ENCODE measurements around the gene PRDM2.

Gene PRDM2

GRCh38 chr1:13869172-13869797, 169.3 kb downstream of the PRDM2 start:
- no peak for DNase-seq (ENCODE audit: low read depth, low spot score)
- TF ChIP-seq YY1 (IDR thresholded peaks at IDR 0.05; ENCODE audit: insufficient read depth, insufficient read length) (no peak), ZNF274 (IDR thresholded peaks at IDR 0.05; ENCODE audit: low read depth, low read length) (no peak), SUZ12 (IDR thresholded peaks at IDR 0.05; ENCODE audit: extremely low read depth, insufficient read depth, insufficient read length) (no peak)

DNA sequence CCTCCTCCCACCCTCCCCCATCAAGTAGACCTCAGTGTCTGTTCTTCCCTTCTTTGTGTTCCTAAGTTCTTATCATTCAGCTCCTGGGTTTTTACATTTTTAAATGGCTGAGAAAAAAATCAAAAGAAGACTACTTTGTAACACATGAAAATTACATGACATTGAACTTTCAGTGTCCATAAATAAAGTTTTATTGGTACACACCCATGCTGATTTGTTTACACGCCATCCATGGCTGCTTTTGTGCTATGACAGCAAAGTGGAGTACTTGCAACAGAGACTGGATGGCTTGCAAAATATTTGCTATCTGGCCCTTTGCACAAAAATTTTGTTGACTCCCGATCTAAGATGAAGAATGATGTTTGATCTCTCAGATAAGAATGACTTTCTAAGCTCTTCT, 171.4 kb downstream of the PRDM2 start:
- no peak for TF ChIP-seq YY1 (IDR thresholded peaks at IDR 0.05; ENCODE audit: insufficient read depth, insufficient read length)
- TF ChIP-seq ZNF274 (IDR thresholded peaks at IDR 0.05; ENCODE audit: low read depth, low read length): no peak
- TF ChIP-seq SUZ12 (IDR thresholded peaks at IDR 0.05; ENCODE audit: extremely low read depth, insufficient read depth, insufficient read length): no peak
- peaks cover 2% of the 10 kb centered on the region for H3K4me1 ChIP-seq (ENCODE audit: insufficient read depth, insufficient read length)
- no peak overlapping the region for H3K4me3 ChIP-seq (ENCODE audit: insufficient read length, low read depth)
- no peaks in the 10 kb centered on the region for H3K27me3 ChIP-seq (ENCODE audit: insufficient read depth, insufficient read length)
- no peak overlapping the region for H3K9ac ChIP-seq (ENCODE audit: insufficient read length, low read depth)
- no peaks in the 10 kb centered on the region for H3K36me3 ChIP-seq (ENCODE audit: insufficient read depth, insufficient read length, low read length)
- no peak for DNase-seq (ENCODE audit: low read depth, low spot score)
- H3K9me3 ChIP-seq (ENCODE audit: insufficient read depth, low read length): 0 out of 2 replicates have a peak, but pooled peaks cover 5% of the 10 kb centered on the region

More at GRCh38 chr1:13869172-13869797, 169.3 kb downstream of the PRDM2 start:
- peaks cover 2% of the 10 kb centered on the region for H3K4me1 ChIP-seq (ENCODE audit: insufficient read depth, insufficient read length)
- H3K9ac ChIP-seq (ENCODE audit: insufficient read length, low read depth): no peak overlapping the region
- H3K4me3 ChIP-seq (ENCODE audit: insufficient read length, low read depth): no peak overlapping the region
- H3K36me3 ChIP-seq (ENCODE audit: insufficient read depth, insufficient read length, low read length): no peaks in the 10 kb centered on the region
- no peaks in the 10 kb centered on the region for H3K27me3 ChIP-seq (ENCODE audit: insufficient read depth, insufficient read length)
- 0 out of 2 replicates have a peak, but pooled peaks cover 1% of the 10 kb centered on the region for H3K9me3 ChIP-seq (ENCODE audit: insufficient read depth, low read length)

DNA sequence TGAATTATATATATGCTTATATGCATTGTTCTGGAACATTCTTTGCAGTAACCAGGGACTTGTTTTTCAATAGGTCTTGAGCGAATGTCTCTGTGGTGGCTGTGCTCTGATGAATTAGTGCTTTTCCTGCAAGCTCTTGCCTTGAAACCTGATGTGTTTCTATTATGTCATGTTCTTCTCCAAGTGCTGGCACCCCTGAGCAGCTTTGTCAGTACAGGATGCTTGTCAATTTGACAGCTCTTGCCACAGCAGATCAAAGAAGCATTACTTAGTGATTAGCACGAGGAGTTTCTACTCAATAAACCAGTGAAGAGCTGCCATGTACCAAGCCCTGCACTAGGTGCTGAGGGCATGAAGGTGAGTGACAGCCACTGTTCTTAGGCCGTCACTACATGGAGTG, 171.9 kb downstream of the PRDM2 start:
- H3K4me3 ChIP-seq (ENCODE audit: insufficient read length, low read depth): no peak overlapping the region
- DNase-seq (ENCODE audit: low read depth, low spot score): no peak
- H3K9ac ChIP-seq (ENCODE audit: insufficient read length, low read depth): no peak overlapping the region
- TF ChIP-seq ZNF274 (IDR thresholded peaks at IDR 0.05; ENCODE audit: low read depth, low read length): no peak
- TF ChIP-seq SUZ12 (IDR thresholded peaks at IDR 0.05; ENCODE audit: extremely low read depth, insufficient read depth, insufficient read length): no peak
- H3K36me3 ChIP-seq (ENCODE audit: insufficient read depth, insufficient read length, low read length): no peaks in the 10 kb centered on the region
- H3K4me1 ChIP-seq (ENCODE audit: insufficient read depth, insufficient read length): peaks cover 2% of the 10 kb centered on the region
- 0 out of 2 replicates have a peak, but pooled peaks cover 5% of the 10 kb centered on the region for H3K9me3 ChIP-seq (ENCODE audit: insufficient read depth, low read length)
- no peaks in the 10 kb centered on the region for H3K27me3 ChIP-seq (ENCODE audit: insufficient read depth, insufficient read length)

DNA sequence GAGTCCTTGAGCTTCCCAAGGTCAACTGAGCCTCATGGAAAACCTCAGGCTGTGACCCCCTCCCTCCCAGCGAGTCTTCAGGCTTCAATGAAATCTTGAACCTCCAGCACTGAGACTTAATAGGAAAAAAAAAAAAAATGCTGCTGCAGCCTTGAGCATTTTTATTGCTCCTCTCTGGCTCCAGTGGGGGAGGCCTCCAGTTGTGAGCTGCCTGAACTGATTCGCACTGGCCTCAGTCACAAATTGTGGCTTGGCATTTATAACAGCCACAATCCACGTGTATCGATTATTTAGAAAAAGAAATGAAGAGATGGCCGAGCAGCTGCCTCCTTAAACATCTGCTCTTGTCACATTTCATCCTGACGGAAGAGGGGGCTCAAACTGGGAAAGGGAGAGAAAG, 173.0 kb downstream of the PRDM2 start:
- no peak for DNase-seq (ENCODE audit: low read depth, low spot score)
- no peak overlapping the region for H3K9ac ChIP-seq (ENCODE audit: insufficient read length, low read depth)
- H3K4me3 ChIP-seq (ENCODE audit: insufficient read length, low read depth): no peak overlapping the region
- H3K9me3 ChIP-seq (ENCODE audit: insufficient read depth, low read length): 0 out of 2 replicates have a peak, but pooled peaks cover 5% of the 10 kb centered on the region
- no peak for TF ChIP-seq YY1 (IDR thresholded peaks at IDR 0.05; ENCODE audit: insufficient read depth, insufficient read length)
- TF ChIP-seq SUZ12 (IDR thresholded peaks at IDR 0.05; ENCODE audit: extremely low read depth, insufficient read depth, insufficient read length): no peak
- TF ChIP-seq ZNF274 (IDR thresholded peaks at IDR 0.05; ENCODE audit: low read depth, low read length): no peak
- H3K27me3 ChIP-seq (ENCODE audit: insufficient read depth, insufficient read length): no peaks in the 10 kb centered on the region
- peaks cover 2% of the 10 kb centered on the region for H3K4me1 ChIP-seq (ENCODE audit: insufficient read depth, insufficient read length)
- H3K36me3 ChIP-seq (ENCODE audit: insufficient read depth, insufficient read length, low read length): no peaks in the 10 kb centered on the region

All from NT2/D1 (cell line).